Measurements from ENCODE around the gene EFEMP2. TPM values are rescaled to one million over a fixed set of nuclear protein-coding genes. Genes with fewer than 3 reads are reported as not detected.

The EFEMP2 gene
- polyA plus RNA-seq, 1 donor (not counting 4 experiments of a cell fraction or from before 2014, with no cell fraction given), result 4.8 TPM

GRCh38 chr11:65880027-65880426 lies 7.4 kb upstream of the EFEMP2 start:
- no peak for FAIRE-seq
- Histone ChIP-seq H3K4me1 (ENCODE audit: control insufficient read depth, extremely low read depth, insufficient read depth, low read length) (no peaks in the 10 kb centered on the region), H3K9ac (ENCODE audit: control insufficient read depth, extremely low read depth, insufficient read depth, low read length) (no peak overlapping the region), H3K4me3 (ENCODE audit: control insufficient read depth in 2 of 3, extremely low read depth in 1 of 3, insufficient read depth in 2 of 3, low read depth in 1 of 3, low read length in 3 of 3) (no peak overlapping the region), H3K4me2 (ENCODE audit: control insufficient read depth, extremely low read depth, insufficient read depth, low read depth, low read length) (no peak overlapping the region), H3K27ac (ENCODE audit: control insufficient read depth, insufficient read depth, low read length) (no peak overlapping the region), H2AFZ (ENCODE audit: control insufficient read depth, low read length) (no peak overlapping the region), H3K27me3 (ENCODE audit: control insufficient read depth, extremely low read depth, insufficient read depth, low read length) (no peaks in the 10 kb centered on the region), H3K36me3 (ENCODE audit: control insufficient read depth in 2 of 2, extremely low read depth in 1 of 2, insufficient read depth in 2 of 2, low read length in 2 of 2) (peaks cover 17 to 29% of the 10 kb centered on the region in 2 experiments), H4K20me1 (ENCODE audit: control insufficient read depth, extremely low read depth, insufficient read depth, low read length) (no peaks in the 10 kb centered on the region), H3K9me1 (ENCODE audit: control insufficient read depth, extremely low read depth, insufficient read depth, low read length) (no peaks in the 10 kb centered on the region), H3K9me3 (ENCODE audit: control insufficient read depth, low read depth, low read length) (no peaks in the 10 kb centered on the region), H3K79me2 (ENCODE audit: control insufficient read depth, insufficient read depth, low read length) (no peaks in the 10 kb centered on the region)
- dilution Hi-C loops (cut with MboI; ENCODE audit: extremely low pct_ligation_motif_present, low sequenced_read_pairs), result no loop called here
- no peak for DNase-seq (ENCODE audit: low read depth, low spot score)
- TF ChIP-seq, protein P1, sequence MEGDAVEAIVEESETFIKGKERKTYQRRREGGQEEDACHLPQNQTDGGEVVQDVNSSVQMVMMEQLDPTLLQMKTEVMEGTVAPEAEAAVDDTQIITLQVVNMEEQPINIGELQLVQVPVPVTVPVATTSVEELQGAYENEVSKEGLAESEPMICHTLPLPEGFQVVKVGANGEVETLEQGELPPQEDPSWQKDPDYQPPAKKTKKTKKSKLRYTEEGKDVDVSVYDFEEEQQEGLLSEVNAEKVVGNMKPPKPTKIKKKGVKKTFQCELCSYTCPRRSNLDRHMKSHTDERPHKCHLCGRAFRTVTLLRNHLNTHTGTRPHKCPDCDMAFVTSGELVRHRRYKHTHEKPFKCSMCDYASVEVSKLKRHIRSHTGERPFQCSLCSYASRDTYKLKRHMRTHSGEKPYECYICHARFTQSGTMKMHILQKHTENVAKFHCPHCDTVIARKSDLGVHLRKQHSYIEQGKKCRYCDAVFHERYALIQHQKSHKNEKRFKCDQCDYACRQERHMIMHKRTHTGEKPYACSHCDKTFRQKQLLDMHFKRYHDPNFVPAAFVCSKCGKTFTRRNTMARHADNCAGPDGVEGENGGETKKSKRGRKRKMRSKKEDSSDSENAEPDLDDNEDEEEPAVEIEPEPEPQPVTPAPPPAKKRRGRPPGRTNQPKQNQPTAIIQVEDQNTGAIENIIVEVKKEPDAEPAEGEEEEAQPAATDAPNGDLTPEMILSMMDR (optimal IDR thresholded peaks at IDR 0.05 in 1 of 3, IDR thresholded peaks at IDR 0.05 in 1 of 3, conservative IDR thresholded peaks at IDR 0.05 in 1 of 3; ENCODE audit: extremely low read depth in 1 of 3, insufficient read depth in 2 of 3, low read length in 3 of 3), result no peak
- TF ChIP-seq EZH2 (IDR thresholded peaks at IDR 0.05; ENCODE audit: low read length), result no peak

DNA sequence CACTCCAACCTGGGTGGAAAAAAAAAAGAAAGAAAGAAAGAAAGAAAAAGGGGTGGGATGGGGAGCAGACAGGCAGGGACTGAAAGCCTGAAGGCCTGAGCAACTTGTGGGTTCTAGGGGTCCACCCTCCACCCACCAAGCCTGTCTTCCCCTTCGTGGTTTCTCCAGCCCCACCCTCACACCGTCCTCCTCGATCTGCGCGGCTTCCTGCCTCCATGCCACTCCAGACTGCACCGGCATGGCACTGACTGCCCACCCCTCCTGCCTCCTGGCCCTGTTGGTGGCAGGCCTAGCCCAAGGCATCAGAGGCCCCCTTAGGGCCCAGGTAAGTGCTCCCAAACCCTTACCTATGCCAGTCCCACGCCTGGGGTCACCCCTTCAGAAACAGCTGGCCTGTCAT lies 7.0 kb upstream of the EFEMP2 start, which contains the start of gene CTSW:
CTSW (plus strand) TSS at position 221 of the 400 bp plus-strand sequence; CDS start at position 239, 18 bp downstream.
- Histone ChIP-seq H4K20me1 (ENCODE audit: control insufficient read depth, extremely low read depth, insufficient read depth, low read length) (no peaks in the 10 kb centered on the region), H3K4me3 (ENCODE audit: control insufficient read depth in 2 of 3, extremely low read depth in 1 of 3, insufficient read depth in 2 of 3, low read depth in 1 of 3, low read length in 3 of 3) (no peak within 1 kb of the TSS), H3K27me3 (ENCODE audit: control insufficient read depth, extremely low read depth, insufficient read depth, low read length) (no peaks in the 10 kb centered on the region), H3K79me2 (ENCODE audit: control insufficient read depth, insufficient read depth, low read length) (no peaks in the 10 kb centered on the region), H3K9ac (ENCODE audit: control insufficient read depth, extremely low read depth, insufficient read depth, low read length) (no peak within 1 kb of the TSS), H2AFZ (ENCODE audit: control insufficient read depth, low read length) (no peak within 1 kb of the TSS), H3K27ac (ENCODE audit: control insufficient read depth, insufficient read depth, low read length) (no peak within 1 kb of the TSS), H3K36me3 (ENCODE audit: control insufficient read depth in 2 of 2, extremely low read depth in 1 of 2, insufficient read depth in 2 of 2, low read length in 2 of 2) (peaks cover 14 to 25% of the 10 kb centered on the region in 2 experiments), H3K4me2 (ENCODE audit: control insufficient read depth, extremely low read depth, insufficient read depth, low read depth, low read length) (no peak within 1 kb of the TSS), H3K4me1 (ENCODE audit: control insufficient read depth, extremely low read depth, insufficient read depth, low read length) (no peaks in the 10 kb centered on the region), H3K9me1 (ENCODE audit: control insufficient read depth, extremely low read depth, insufficient read depth, low read length) (no peaks in the 10 kb centered on the region), H3K9me3 (ENCODE audit: control insufficient read depth, low read depth, low read length) (no peaks in the 10 kb centered on the region)
- dilution Hi-C loops (cut with MboI; ENCODE audit: extremely low pct_ligation_motif_present, low sequenced_read_pairs), result no loop called here
- DNase-seq (ENCODE audit: low read depth, low spot score) (no peak), FAIRE-seq (no peak)
- TF ChIP-seq EZH2 (IDR thresholded peaks at IDR 0.05; ENCODE audit: low read length), result no peak
- TF ChIP-seq, protein P1 (optimal IDR thresholded peaks at IDR 0.05 in 1 of 3, IDR thresholded peaks at IDR 0.05 in 1 of 3, conservative IDR thresholded peaks at IDR 0.05 in 1 of 3; ENCODE audit: extremely low read depth in 1 of 3, insufficient read depth in 2 of 3, low read length in 3 of 3), result no peak

Measured in keratinocyte (primary cell).